ENCODE results near the gene SLC9A3. TPM values are rescaled to one million over a fixed set of nuclear protein-coding genes. Genes with fewer than 3 reads are reported as not detected.

The SLC9A3 gene
- total and polyA plus RNA-seq, 2 of the 13 experiments (the other 11 are each of a cell fraction or from before 2014, with no cell fraction given) = 1.5 to 1.8 TPM

GRCh38 chr5:556909-557441, 32.7 kb upstream of the SLC9A3 start (continued):
- no peak for TF ChIP-seq DDIT3 (CRISPR knock-in tag; IDR thresholded peaks at IDR 0.05)
- TF ChIP-seq PAWR (CRISPR knock-in tag; IDR thresholded peaks at IDR 0.05; ENCODE audit: borderline replicate concordance) = no peak
- TF ChIP-seq GABPA (IDR thresholded peaks at IDR 0.05; ENCODE audit: low read depth, low read length) = no peak
- TF ChIP-seq GABPA (CRISPR knock-in tag; IDR thresholded peaks at IDR 0.05; ENCODE audit: low read depth) = no peak
- TF ChIP-seq ZHX1 (CRISPR knock-in tag; IDR thresholded peaks at IDR 0.05; ENCODE audit: low read depth) = no peak
- no peak for TF ChIP-seq ZNF121 (CRISPR knock-in tag; IDR thresholded peaks at IDR 0.05)
- no peak for TF ChIP-seq RAD51 (IDR thresholded peaks at IDR 0.05; ENCODE audit: borderline replicate concordance)
- no peak for TF ChIP-seq AKNA (CRISPR knock-in tag; IDR thresholded peaks at IDR 0.05; ENCODE audit: borderline replicate concordance)
- no peak for TF ChIP-seq TBX3 (IDR thresholded peaks at IDR 0.05; ENCODE audit: borderline replicate concordance)
- TF ChIP-seq ZSCAN21 (CRISPR knock-in tag; IDR thresholded peaks at IDR 0.05; ENCODE audit: borderline replicate concordance) = no peak
- TF ChIP-seq PAXIP1 (CRISPR knock-in tag; conservative IDR thresholded peaks at IDR 0.05) = peak; percentile 65
- TF ChIP-seq EEA1 (CRISPR knock-in tag; IDR thresholded peaks at IDR 0.05; ENCODE audit: borderline replicate concordance) = no peak
- no peak for TF ChIP-seq ZNF576 (CRISPR knock-in tag; IDR thresholded peaks at IDR 0.05)
- no peak for TF ChIP-seq ZNF138 (CRISPR knock-in tag; IDR thresholded peaks at IDR 0.05; ENCODE audit: low read depth)
- TF ChIP-seq GATAD1 (CRISPR knock-in tag; IDR thresholded peaks at IDR 0.05) = 0 out of 2 replicates have a peak, but pooled peaks have one; percentile 17

Measured in HepG2 (cell line).